ENCODE measurements around the gene ZBTB7C. TPM values are rescaled to one million over a fixed set of nuclear protein-coding genes. Genes with fewer than 3 reads are reported as not detected.

The ZBTB7C gene
- total RNA-seq, 1 experiment from 2014 or later = not detected

- DNase-seq = no peak
- intact Hi-C loops (cut with micrococcal nuclease; ENCODE audit: unreplicated experiment) = no loop called here
- H3K4me1 Mint-ChIP-seq (ENCODE audit: low read depth, unreplicated experiment) = no peaks in the 10 kb centered on the region
- no TSS peak for BruUV-seq (replicated peaks)
- TF ChIP-seq, protein P1, sequence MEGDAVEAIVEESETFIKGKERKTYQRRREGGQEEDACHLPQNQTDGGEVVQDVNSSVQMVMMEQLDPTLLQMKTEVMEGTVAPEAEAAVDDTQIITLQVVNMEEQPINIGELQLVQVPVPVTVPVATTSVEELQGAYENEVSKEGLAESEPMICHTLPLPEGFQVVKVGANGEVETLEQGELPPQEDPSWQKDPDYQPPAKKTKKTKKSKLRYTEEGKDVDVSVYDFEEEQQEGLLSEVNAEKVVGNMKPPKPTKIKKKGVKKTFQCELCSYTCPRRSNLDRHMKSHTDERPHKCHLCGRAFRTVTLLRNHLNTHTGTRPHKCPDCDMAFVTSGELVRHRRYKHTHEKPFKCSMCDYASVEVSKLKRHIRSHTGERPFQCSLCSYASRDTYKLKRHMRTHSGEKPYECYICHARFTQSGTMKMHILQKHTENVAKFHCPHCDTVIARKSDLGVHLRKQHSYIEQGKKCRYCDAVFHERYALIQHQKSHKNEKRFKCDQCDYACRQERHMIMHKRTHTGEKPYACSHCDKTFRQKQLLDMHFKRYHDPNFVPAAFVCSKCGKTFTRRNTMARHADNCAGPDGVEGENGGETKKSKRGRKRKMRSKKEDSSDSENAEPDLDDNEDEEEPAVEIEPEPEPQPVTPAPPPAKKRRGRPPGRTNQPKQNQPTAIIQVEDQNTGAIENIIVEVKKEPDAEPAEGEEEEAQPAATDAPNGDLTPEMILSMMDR (IDR thresholded peaks at IDR 0.05; ENCODE audit: unreplicated experiment) = no peak
- no peak overlapping the region for H3K27ac Mint-ChIP-seq (ENCODE audit: unreplicated experiment)
- CTCF ChIA-PET = no interaction called here
- H3K4me3 Mint-ChIP-seq (ENCODE audit: low read depth, unreplicated experiment) = no peak overlapping the region
- no peaks in the 10 kb centered on the region for H3K36me3 Mint-ChIP-seq (ENCODE audit: insufficient read depth, unreplicated experiment)
- peaks cover 52% of the 10 kb centered on the region for H3K27me3 Mint-ChIP-seq (ENCODE audit: unreplicated experiment)
- no peaks in the 10 kb centered on the region for H3K9me3 Mint-ChIP-seq (ENCODE audit: low read depth, unreplicated experiment)
Measured at GRCh38 chr18:48116017-48116416, 293.2 kb downstream of the ZBTB7C start.

GRCh38 chr18:48113691-48114090, 295.5 kb downstream of the ZBTB7C start:
- peaks cover 57% of the 10 kb centered on the region for H3K27me3 Mint-ChIP-seq (ENCODE audit: unreplicated experiment)

DNA sequence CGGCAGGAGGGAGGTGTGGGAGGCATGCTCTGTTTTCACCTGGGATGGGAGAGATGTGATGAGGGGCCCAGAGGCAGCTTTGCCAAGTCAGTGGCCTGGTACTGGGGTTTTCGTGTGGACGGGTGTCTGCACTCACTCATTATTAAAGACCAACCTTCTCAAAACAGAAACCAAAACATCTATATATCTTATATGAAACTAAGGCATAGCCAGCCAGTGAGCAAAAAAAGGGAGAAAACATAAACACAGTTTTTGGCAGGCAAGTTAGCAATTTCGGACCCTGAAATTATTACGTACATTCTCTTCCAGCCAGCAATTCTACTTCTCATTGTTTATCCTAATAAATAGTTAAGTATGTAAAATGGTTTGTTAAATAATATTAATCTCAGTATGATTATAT, 297.6 kb downstream of the ZBTB7C start:
- Mint-ChIP-seq H3K4me1 (ENCODE audit: low read depth, unreplicated experiment) (no peaks in the 10 kb centered on the region), H3K27me3 (ENCODE audit: unreplicated experiment) (peaks cover 72% of the 10 kb centered on the region), H3K9me3 (ENCODE audit: low read depth, unreplicated experiment) (no peaks in the 10 kb centered on the region), H3K4me3 (ENCODE audit: low read depth, unreplicated experiment) (no peak overlapping the region), H3K27ac (ENCODE audit: unreplicated experiment) (no peak overlapping the region), H3K36me3 (ENCODE audit: insufficient read depth, unreplicated experiment) (no peaks in the 10 kb centered on the region)
- no TSS peak for BruUV-seq (replicated peaks)
- TF ChIP-seq, protein P1 (IDR thresholded peaks at IDR 0.05; ENCODE audit: unreplicated experiment) = no peak
- CTCF ChIA-PET = interaction anchor here (1.5 kb wide), 1 partner anchor 30 kb away, joined by 3 read pairs; no protein-coding TSS in a partner anchor
- DNase-seq = no peak
- intact Hi-C loops (cut with micrococcal nuclease; ENCODE audit: unreplicated experiment) = no loop called here

More at GRCh38 chr18:48113691-48114090, 295.5 kb downstream of the ZBTB7C start:
- no peaks in the 10 kb centered on the region for H3K36me3 Mint-ChIP-seq (ENCODE audit: insufficient read depth, unreplicated experiment)
- no TSS peak for BruUV-seq (replicated peaks)
- intact Hi-C loops (cut with micrococcal nuclease; ENCODE audit: unreplicated experiment) = no loop called here
- no peak overlapping the region for H3K27ac Mint-ChIP-seq (ENCODE audit: unreplicated experiment)
- no peaks in the 10 kb centered on the region for H3K4me1 Mint-ChIP-seq (ENCODE audit: low read depth, unreplicated experiment)
- DNase-seq = no peak
- CTCF ChIA-PET = no interaction called here
- H3K4me3 Mint-ChIP-seq (ENCODE audit: low read depth, unreplicated experiment) = no peak overlapping the region
- TF ChIP-seq, protein P1 (IDR thresholded peaks at IDR 0.05; ENCODE audit: unreplicated experiment) = no peak
- H3K9me3 Mint-ChIP-seq (ENCODE audit: low read depth, unreplicated experiment) = no peaks in the 10 kb centered on the region

GRCh38 chr18:48110797-48111196, 298.4 kb downstream of the ZBTB7C start:
- no peaks in the 10 kb centered on the region for H3K36me3 Mint-ChIP-seq (ENCODE audit: insufficient read depth, unreplicated experiment)
- no peak overlapping the region for H3K4me3 Mint-ChIP-seq (ENCODE audit: low read depth, unreplicated experiment)
- H3K27me3 Mint-ChIP-seq (ENCODE audit: unreplicated experiment) = peaks cover 72% of the 10 kb centered on the region
- H3K27ac Mint-ChIP-seq (ENCODE audit: unreplicated experiment) = no peak overlapping the region
- intact Hi-C loops (cut with micrococcal nuclease; ENCODE audit: unreplicated experiment) = no loop called here
- BruUV-seq (replicated peaks) = no TSS peak
- DNase-seq = no peak
- TF ChIP-seq, protein P1 (IDR thresholded peaks at IDR 0.05; ENCODE audit: unreplicated experiment) = no peak
- H3K9me3 Mint-ChIP-seq (ENCODE audit: low read depth, unreplicated experiment) = no peaks in the 10 kb centered on the region
- no peaks in the 10 kb centered on the region for H3K4me1 Mint-ChIP-seq (ENCODE audit: low read depth, unreplicated experiment)
- CTCF ChIA-PET = interaction anchor here (1.5 kb wide), 1 partner anchor 30 kb away, joined by 3 read pairs; no protein-coding TSS in a partner anchor

Data from Calu3 (cell line).